ENCODE measurements around the gene YAE1.

Gene YAE1

GRCh38 chr7:39609113-39609934, 43.1 kb downstream of the YAE1 start:
- DNase-seq: no peak

GRCh38 chr7:39609935-39610263, 43.7 kb downstream of the YAE1 start:
- no peak for DNase-seq

- no peak for DNase-seq
Measured at GRCh38 chr7:39613577-39613976, 47.4 kb downstream of the YAE1 start.

GRCh38 chr7:39614299-39614698, 48.1 kb downstream of the YAE1 start:
- DNase-seq: no peak

GRCh38 chr7:39615350-39615975, 49.3 kb downstream of the YAE1 start:
- no peak for DNase-seq

- no peak for DNase-seq
Measured at GRCh38 chr7:39616138-39616537, 49.9 kb downstream of the YAE1 start.

- no peak for DNase-seq
Measured at GRCh38 chr7:39617005-39617404, 50.8 kb downstream of the YAE1 start.

- DNase-seq: no peak
Measured at GRCh38 chr7:39618868-39619267, 52.7 kb downstream of the YAE1 start.

- no peak for DNase-seq
Measured at GRCh38 chr7:39620486-39620885, 54.3 kb downstream of the YAE1 start.

- no peak for DNase-seq
Measured at GRCh38 chr7:39621261-39621660, 55.1 kb downstream of the YAE1 start.

GRCh38 chr7:39621784-39622411, 55.7 kb downstream of the YAE1 start:
- DNase-seq: no peak
